B cell (primary cell): Measurements from ENCODE around the gene FXR2.

Experiments used
- CTCF ChIP-seq: fragments of 200-600 bp; IDR thresholded peaks from one replicate; pipeline ENCODE4 v1.8.0; 2022; ENCODE audit warnings: antibody characterized with exemption, mild to moderate bottlenecking
- EZH2 ChIP-seq: IDR thresholded peaks from 2 replicates; pipeline ENCODE4 v1.6.1; 2012; ENCODE audit warnings: borderline replicate concordance, low read depth, mild to moderate bottlenecking, moderate library complexity, low read length; ENCODE audit not compliant: insufficient read depth, poor library complexity, severe bottlenecking

GRCh38 chr17:7588553-7589203 is 26.0 kb downstream of the FXR2 start:
- TF ChIP-seq CTCF (no peak), EZH2 (no peak)
